GM10266 (cell line): Measurements from ENCODE around the gene SEC14L2.
A peak's percentile ranks its signal among the peaks of the same experiment; 100 is the strongest.

Source experiments
- DNase-seq: peaks from one replicate; pipeline ENCODE4 v3.0.0; 2012; ENCODE audit errors: extremely low spot score
- TF ChIP-seq, protein P1 (sequence below): IDR thresholded peaks from 2 replicates; pipeline ENCODE4 v1.5.1; 2012; ENCODE audit warnings: mild to moderate bottlenecking, low read depth; ENCODE audit not compliant: control insufficient read depth, insufficient read depth; ENCODE audit errors: missing control alignments

Gene SEC14L2

DNA sequence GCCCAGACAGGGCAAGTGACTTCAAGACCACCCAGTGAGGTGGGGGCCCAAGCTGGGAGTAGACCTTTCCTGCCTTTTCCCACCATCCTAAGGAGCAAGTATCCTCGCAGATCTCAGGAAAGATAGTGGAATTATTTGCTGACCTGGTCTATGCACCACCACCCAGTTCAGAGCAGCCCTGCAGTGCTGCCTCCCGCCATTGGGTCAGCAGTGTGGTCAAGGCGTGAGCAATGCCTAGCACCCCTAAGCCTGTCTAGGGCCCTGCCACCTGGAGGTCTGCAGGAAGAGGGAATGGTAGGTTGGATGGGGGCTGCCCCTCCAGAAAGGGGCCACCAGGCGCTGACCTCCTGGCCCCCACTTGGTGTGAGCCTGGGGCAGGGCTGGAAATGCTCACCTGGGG is 35.3 kb downstream of the SEC14L2 start:
- DNase-seq: no peak
- TF ChIP-seq, protein P1, sequence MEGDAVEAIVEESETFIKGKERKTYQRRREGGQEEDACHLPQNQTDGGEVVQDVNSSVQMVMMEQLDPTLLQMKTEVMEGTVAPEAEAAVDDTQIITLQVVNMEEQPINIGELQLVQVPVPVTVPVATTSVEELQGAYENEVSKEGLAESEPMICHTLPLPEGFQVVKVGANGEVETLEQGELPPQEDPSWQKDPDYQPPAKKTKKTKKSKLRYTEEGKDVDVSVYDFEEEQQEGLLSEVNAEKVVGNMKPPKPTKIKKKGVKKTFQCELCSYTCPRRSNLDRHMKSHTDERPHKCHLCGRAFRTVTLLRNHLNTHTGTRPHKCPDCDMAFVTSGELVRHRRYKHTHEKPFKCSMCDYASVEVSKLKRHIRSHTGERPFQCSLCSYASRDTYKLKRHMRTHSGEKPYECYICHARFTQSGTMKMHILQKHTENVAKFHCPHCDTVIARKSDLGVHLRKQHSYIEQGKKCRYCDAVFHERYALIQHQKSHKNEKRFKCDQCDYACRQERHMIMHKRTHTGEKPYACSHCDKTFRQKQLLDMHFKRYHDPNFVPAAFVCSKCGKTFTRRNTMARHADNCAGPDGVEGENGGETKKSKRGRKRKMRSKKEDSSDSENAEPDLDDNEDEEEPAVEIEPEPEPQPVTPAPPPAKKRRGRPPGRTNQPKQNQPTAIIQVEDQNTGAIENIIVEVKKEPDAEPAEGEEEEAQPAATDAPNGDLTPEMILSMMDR: no peak

- DNase-seq: no peak
- TF ChIP-seq, protein P1: no peak
These were observed 35.7 kb downstream of the SEC14L2 start for GRCh38 chr22:30432520-30432919.

DNA sequence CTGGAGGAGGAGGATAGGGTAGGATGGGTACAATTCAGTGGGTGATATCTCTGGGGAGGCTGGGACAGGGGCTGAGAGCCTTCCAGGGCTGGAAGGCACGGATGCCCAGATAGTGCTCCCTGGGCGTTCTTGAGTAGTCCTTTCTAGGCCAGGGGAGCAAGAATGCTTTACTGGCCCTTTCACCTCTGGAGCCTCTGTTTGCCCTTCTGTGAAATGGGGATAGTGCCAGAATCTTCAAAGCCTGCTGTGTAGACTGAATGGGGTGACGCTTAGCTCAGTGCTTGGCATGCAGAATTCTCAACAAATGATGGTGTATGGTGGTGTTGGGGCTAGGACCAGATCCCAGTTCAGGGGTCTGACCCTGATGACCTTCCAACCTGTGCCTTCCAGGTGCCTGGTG is 36.4 kb downstream of the SEC14L2 start:
- TF ChIP-seq, protein P1: no peak

GRCh38 chr22:30433773-30434172 is 37.0 kb downstream of the SEC14L2 start:
- DNase-seq: no peak
- TF ChIP-seq, protein P1: no peak

More for the DNA sequence above, 36.4 kb downstream of the SEC14L2 start:
- DNase-seq: no peak

DNA sequence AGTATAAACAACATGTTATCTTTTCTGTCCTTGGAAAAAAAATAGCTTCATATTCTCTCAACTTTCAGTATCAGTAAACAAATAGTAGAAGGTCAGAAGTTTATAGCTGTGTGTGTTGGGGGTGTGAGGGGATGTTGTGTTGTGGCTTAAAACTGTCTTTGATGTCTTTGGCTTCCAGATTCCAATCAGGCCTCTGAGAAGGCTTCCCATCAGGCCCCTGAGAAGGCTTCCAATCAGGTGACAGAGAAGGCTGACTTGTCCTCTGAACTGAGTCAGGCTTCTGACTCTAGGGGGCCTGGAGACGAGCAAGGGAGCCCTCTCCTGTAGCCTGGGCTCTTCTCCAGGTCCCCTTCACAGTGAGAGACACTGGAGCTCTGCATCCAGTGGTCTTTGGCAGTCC is 38.0 kb downstream of the SEC14L2 start:
- no peak for DNase-seq
- TF ChIP-seq, protein P1: no peak

- DNase-seq: peak; percentile 52
- TF ChIP-seq, protein P1: no peak
These were observed 38.9 kb downstream of the SEC14L2 start for GRCh38 chr22:30435674-30436126.

GRCh38 chr22:30436196-30436595 is 39.4 kb downstream of the SEC14L2 start:
- TF ChIP-seq, protein P1: no peak
- DNase-seq: no peak
